NCI-H2029 (cell line): ENCODE results near the gene NCF4.

Experiments used
- DNase-seq: peaks from one replicate; lab custom pipeline; 2025; lab: John Stamatoyannopoulos, UW

The NCF4 gene

DNA sequence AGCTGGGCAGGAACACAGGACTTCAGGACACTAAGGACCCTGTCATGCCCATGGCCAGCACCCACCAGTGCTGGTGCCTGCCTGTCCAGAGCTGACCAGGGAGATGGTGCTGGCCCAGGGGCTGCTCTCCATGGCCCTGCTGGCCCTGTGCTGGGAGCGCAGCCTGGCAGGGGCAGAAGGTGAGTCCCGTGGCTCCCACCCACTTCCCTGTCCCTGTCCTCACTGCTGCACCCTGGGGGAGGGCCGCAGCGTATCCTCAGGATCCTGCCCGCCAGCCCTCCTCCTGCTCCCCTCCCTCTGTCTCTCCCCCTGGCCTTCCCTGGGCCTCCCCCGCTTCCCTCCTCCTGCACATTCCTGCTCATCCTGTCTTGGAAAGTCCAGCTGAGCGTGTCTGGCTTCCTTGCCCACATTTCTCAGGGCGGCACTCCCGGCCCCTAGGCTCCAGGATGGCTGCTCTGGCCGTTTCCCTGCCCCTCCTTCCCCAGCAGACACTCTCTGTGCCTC is 61.4 kb downstream of the NCF4 start:
- no peak for DNase-seq

DNA sequence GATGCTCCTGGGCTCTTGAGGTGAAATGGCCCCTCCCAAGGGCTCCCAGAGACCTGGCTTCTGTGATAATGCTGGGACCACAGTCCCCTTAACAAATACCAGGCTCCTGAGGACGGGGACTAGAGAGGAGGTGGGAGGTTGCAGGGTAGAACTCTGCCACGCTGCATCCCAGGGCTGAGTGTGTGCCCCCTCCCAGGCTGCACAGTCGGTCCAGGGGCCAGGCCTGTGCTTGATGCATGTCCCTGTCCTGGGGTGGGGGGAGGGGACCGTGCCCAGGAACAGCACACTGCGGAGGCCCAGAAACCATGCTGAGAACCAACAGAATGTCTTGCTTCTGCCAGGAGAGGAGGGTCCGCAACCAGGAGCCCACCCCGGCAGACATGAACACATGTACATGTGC is 61.9 kb downstream of the NCF4 start:
- no peak for DNase-seq

- DNase-seq: no peak
These were observed 62.5 kb downstream of the NCF4 start for GRCh38 chr22:36923131-36923788.

GRCh38 chr22:36924151-36924698 is 63.4 kb downstream of the NCF4 start:
- no peak for DNase-seq

- DNase-seq: no peak
These were observed 64.8 kb downstream of the NCF4 start for GRCh38 chr22:36925388-36926290.

DNA sequence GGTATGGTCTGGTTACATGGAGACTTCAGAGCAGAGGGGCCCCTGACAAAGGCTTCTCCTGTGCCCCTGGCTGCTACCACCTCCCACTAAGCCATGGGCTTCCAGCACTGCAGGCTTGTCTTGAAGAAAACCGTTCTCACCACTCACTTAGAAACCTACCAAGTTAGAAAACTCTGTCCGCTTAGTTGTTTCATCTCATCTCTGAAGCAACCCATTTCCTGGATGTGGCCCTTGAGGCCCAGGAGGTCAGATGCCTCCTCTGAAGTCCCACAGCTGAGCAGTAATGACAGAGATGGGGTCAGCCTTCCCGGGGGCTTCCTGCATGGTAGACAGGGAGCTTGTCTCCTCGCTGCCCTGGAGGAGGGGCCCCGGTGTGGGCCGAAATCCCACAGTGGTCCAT is 65.5 kb downstream of the NCF4 start:
- no peak for DNase-seq

- DNase-seq: no peak
These were observed 66.1 kb downstream of the NCF4 start for GRCh38 chr22:36926721-36927435.
